Activated CD4-positive, alpha-beta T cell treated with anti-CD3 and anti-CD28 coated beads, Interleukin-2, Interleukin-4, amounts not matched to agents 100 ng/mL and 50 ng/mL, durations not matched to agents 16 hours and 8 hours (primary cell): Measurements from ENCODE around the gene DMD.

Source experiments
- DNase-seq: peaks from one replicate; pipeline ENCODE4 v3.0.0-alpha.2; 2020; ENCODE audit warnings: low spot score

The DMD gene

DNA sequence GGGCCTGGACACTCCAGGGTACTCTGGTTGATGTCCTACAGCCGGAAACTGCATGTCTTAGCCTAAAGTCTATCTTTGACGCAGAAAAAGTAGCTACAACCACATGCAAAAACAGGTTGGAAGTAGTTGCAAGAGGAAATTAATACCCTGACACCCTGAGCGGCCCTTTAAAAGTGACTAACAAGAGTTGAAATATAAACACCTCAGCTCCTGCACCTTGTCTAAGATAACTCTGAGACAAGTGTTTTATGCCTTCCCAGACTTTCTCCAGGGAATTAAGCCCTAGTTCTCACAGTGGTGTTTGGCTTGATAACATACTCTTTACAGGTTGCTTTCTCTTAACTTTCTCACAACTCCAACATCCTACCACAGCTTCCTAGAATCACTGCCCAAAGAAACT lies 943.1 kb downstream of the DMD start:
- no peak for DNase-seq

DNA sequence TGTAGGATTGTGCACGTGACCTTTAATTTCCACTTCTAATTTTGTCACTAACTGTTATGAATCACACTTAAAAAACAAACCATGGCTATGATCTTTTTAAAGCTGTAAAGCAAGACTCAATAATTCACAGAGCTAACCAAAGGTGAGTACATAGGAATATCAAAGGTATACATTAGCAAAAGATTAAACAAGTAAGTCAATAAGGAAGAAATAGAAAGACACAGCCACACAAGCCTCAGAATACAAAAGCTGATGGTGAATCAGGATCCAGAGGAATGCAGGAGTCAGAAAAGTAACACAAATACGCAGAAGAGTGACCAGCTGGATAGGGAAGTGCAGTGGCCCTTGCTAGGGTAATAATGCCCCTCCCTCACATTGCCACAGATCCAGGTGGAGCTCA lies 943.6 kb downstream of the DMD start:
- no peak for DNase-seq

DNA sequence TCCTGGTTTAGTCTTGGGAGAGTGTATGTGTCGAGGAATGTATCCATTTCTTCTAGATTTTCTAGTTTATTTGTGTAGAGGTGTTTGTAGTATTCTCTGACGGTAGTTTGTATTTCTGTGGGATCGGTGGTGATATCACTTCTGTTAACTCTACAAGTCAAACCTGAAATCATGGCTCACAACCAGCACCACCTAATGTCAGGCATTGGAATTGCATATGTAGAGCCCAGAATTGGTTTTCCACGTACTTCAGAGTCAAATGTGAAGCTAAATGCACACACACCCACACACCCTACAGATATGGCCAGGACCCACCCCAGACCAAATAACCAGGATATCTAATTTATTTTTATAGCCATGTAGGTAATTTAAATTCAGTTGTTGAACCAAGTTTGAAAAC lies 964.7 kb downstream of the DMD start:
- peak; percentile 14 for DNase-seq

DNA sequence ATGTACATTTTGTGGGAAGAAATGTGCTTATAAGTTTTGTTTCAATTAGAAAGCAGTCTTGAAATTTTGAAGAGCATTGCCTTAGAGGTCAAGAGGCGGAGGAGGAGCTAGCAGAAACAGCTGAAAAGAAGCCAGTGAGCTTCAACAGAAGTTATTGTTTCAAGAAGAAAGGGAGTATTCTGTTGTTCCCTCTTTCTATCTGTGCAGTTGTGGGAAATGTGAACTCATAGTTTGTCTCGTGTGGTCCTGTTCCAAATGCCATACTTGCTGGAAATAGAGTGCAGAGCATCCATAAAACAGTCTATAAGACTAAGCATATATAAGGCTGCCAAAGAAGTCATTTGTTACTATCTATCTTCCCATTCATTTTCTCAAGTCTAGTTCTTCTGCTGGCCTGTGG lies 1015.7 kb downstream of the DMD start:
- DNase-seq = no peak

DNA sequence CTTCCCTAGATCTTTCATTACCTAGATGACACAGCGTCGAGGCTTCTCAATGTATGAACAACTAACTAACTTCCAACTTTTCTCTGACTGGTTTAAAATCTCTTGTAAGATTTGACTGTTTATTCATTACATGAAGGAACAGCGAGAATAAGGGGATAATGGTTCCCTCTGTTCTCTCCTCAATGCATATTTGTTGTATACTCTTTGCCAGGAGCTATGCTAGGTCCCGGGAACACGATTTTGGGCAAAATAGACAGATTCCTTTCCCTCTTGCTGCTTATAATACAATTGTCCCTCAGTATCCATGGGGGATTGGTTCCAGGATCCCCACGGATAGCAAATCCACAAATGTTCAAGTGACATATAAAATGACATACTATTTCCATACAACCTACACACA lies 1020.0 kb downstream of the DMD start:
- DNase-seq = no peak

DNA sequence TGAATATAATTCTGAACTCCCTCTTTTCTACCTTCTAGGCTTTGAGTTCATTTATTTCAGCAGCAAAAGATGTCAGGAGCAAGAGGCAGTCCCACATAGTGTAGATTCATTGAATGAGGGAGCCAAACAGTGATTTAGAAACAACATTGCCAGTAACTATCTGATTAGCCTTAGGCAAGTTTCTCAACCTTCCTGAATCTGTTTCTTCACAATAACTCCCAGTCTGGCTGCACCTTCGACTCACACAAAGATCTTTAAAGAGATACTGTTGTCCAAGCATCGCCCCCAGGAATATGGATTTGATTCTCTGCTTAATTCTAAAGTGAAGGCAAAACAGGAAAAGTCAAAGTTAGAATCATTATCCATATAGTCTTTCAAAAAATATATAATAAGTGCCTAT lies 1026.2 kb downstream of the DMD start:
- no peak for DNase-seq

DNA sequence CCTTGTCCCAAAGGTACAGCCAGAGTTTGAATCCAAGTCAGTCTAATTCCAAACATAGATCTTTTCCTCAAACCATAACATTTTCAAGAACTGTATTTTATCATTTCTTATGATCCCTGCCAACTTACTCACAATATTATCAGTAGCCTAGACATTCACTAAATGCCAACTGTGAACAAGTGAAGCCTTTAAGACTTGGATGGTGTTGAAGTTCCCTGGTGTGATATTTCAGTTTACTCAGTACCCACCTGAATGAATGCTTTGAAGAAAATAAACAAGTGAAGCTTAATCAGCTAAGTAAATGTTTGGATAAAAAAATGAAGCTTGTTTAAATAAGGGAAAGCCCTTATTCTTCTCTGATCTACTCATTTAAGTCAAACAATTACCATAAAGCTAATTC lies 1028.3 kb downstream of the DMD start:
- no peak for DNase-seq

DNA sequence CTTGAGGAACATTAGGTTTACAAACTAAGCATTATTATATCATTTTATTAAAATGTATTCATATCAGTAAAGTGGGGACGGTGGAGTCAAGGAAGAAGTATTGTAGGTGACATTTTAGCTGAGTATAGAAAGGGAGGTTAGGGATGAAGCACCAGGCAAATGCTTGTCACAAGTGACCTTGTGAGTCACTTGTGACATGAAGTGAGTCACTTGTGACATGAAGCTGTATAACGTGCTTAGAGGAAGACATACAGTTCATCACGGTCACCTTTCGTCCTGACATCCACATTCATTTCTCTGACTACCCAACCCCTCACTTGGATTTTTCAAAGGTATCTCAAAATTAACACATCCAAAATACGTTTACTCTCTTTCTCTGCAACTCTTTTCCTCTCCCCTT lies 1034.8 kb downstream of the DMD start:
- no peak for DNase-seq

DNA sequence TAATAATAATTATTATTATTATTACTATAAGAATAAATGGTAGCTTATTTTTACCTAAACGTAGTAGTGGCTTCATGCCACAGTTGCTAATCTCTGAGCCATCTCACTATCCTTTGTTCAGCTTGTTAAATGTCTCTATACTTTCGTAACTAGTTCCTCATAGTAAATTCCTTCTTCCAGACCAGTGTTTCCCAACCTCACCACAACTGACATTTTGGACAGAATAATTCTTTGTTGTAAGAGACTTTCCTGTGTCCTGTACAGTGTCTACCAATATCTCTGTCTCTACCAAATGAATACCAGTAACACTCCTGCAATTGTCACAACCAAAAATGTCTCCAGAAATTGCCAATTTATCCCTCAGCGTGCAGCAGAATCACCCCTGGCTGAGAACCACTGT lies 1040.9 kb downstream of the DMD start:
- no peak for DNase-seq

DNA sequence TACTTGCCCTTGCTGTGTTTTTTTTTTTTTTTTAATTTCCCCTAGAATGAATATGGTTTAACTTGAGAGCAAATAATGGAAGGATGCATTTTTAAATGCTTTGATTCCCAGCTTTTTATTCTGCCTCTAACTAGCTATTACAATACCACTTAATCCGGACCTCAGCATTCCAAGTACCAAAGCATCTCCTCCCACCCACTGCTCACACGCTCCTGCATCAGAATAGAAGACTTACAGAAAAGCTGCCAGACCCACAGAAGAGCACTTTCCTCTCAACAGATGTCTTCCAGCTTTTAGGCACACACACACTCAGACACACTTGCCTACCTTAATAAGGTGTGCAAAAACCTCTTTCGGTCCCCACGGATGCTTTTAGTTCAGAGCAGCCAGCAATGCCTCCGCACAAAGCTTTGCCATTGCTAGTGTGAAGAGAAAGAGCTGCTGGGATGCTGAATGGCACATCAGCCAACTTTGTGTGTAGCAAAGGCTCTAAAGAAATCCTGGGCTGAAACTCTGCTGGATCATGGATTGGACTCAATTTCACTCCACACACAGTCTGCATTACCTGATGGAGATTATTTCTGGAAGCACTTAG lies 1056.2 kb downstream of the DMD start:
- DNase-seq = no peak

DNA sequence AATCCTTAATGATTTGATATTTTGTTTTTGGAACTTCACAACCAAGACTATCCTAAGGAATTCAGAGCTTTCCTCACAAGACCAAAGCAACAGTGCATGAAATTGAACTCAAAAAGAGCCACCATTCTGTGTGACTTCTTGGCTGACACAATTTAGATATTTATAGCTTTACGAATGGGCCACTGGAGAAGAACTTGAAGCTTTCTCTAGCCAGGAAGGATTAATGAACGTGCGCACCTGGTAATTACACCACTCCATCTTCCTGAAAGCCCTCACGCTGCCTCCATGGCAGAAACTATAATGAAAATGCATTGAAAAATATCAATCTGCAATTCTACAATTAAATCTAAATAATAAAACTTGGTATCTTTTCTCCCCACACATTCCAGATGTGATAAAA lies 1057.8 kb downstream of the DMD start:
- no peak for DNase-seq

DNA sequence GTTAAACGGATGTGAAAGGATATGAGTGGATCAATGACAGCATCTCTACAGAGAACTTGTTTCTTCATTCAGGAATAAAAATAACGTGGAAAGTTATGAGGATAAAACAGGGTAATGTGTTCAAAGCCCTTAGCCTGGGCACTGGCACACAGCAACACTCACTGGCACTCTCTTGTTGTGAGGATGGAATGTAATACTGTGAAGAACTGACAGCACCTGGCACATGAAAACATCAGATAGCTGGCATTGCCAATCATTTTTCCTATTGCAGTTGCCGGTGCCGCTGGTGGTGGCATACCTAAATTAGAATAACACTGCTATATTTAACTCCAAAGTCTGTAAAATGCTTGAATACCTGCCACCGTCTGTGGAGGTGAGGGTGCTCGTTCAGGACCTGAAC lies 1061.2 kb downstream of the DMD start:
- DNase-seq = no peak

DNA sequence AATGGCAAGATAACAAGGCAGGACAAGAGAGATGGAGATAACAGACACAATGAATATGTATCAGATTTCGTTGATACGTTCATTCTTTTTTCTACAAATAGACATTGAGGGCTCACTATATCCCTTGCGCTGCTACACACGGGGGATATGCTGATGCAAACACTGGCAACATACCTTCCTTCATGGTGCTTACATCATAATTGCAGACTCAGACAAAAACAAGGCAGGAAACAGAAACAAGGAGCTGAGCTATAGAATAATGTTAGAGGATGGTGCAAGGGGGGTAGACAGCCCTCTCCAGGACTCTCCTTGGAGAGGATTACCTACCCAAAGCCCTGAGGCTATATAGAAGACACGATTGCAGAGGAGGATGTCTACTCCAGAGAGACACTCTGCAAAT lies 1069.5 kb downstream of the DMD start:
- no peak for DNase-seq

DNA sequence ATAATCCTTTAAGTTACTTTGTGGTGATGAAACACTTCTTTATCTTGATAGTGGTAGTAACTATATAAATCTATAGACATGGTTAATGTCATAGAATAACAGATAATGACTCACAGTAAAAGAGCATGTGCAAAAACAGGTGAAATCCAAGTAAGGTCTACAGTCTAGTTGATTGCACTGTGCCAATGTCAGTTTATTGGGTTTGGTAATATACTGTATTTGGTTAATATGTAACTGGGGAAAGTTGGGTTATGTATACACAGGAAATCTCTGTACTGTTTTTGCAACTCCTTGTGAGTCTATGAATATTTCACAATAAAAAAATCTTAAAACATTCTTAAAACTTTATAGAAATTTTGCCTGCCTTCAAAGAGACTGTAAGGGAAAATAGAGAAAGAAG lies 1071.9 kb downstream of the DMD start:
- DNase-seq = no peak

DNA sequence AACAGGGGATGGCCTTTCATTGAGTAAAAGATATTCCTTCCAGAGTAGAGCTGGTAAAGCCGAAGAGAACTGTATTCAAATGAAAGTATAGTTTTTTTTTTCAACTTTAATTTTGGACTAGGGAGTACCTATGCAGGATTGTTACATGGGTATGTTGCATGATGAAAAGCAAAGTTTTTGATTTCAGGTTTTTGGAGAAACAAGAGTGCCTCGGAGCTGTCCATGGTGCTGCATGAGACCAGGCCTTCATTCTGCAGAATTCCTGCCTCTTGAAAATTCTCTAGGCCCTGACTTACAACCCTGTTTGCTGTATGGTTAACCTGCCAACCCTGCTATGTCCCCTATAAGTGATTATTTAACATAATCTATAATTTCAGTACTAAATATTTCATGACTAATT lies 1073.8 kb downstream of the DMD start:
- no peak for DNase-seq

DNA sequence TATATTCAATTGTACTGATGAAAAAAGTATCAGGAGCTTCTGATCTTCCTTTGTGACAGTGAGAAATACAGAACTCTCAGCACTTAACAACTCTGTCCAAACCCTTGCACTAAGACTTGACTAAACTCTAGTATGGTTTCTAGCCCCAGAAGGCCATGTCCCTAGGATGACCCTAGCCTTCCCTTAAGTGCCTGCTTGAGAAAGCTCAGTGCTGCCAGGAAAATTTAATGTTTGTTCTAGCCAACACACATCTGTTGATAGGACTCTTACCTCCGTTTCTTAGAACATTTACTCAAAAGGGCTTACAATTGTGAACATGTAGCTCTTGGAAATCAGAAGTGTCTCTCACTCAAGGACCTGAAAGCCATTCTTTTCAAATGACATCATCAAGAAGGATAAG lies 1084.4 kb downstream of the DMD start:
- DNase-seq = no peak

DNA sequence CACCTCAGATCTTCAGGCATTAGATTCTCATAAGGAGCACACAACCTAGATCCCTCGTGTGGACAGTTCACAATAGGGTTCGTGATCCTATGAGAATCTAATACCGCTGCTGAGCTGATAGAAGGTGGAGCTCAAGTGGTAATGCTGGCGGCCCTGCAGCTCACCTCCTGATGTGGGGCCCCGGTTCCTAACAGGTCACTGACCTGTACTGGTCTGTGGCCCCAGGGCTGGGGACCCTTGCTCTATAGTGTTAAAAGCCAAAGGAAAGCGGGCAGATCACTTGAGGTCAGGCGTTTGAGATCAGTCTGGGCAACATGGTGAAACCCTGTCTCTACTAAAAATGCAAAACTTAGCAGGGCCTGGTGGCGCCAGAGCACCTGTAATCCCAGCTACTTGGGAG lies 1092.5 kb downstream of the DMD start:
- no peak for DNase-seq

DNA sequence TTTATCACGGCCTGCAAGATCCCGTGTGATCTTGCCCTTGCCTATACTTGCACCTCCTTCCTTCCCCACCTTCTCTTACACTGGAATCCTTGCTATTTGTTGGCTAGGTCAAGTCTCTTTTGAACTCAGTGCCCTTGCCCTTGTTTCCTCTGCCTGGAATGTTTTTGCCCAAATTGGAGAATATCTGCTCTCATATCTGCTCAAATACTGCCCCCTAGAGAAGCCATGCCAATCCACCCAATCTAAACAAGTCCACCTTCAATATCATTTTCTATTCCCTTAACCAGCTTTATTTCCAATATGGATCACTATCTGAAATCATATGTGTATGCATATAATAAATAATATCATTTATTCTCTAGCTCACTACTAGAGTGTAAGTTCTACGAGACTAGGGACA lies 1095.3 kb downstream of the DMD start:
- no peak for DNase-seq

DNA sequence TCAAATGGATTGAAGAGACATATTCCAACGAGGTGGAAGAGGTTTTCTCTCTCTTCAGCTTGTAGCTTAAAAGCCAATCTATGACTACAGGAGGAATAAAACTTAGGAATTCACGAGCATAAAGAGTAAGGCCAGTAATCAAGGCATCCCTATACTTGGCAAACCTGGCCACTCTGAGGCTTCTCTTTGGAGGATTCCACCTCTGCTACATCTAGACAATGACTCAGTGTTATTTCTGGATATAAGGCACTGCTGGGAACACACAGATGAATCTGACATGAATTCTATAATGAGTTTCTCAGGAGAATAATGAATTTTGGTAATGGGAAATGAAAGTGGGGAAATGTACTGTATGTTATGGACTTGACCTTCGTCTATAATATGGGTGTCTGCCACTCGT lies 1123.7 kb downstream of the DMD start:
- no peak for DNase-seq

DNA sequence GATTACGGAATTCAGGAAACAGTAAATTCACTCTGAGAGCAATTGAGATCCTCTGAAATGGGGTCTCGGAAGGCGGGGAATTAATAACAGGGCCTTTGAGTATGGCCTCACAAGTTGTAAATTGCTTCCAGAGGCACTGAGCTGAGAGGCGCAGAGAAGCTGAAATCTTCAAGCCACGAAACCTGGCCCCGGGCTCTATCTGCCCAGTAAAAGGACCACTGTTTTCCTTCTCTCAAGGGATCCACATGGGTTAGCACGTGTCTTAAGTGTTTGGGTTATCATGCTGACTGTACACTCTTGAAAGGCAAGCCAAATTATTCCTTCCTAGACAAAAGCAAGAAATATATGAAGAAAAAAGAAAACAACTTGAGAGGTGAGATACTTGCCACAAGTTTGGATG lies 1126.6 kb downstream of the DMD start:
- DNase-seq = no peak

DNA sequence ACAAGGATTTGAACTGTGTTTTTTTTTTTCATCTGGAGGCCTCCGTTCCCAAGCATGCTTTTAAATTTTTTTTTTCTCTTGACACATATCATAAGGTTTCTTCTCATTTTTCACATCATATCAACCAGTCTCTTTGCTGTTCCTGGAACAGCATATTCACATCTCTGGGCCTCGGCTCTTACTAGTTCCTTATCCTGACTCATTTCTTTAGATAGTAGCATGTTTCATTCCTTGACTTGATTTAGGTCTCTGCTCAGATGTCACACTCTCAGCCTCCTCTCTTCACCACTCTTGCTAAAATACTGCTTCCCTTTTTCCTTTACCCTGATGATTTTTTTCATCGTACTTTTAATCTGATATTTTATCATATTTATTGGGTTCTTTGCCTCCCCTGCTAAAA lies 1163.1 kb downstream of the DMD start:
- no peak for DNase-seq

DNA sequence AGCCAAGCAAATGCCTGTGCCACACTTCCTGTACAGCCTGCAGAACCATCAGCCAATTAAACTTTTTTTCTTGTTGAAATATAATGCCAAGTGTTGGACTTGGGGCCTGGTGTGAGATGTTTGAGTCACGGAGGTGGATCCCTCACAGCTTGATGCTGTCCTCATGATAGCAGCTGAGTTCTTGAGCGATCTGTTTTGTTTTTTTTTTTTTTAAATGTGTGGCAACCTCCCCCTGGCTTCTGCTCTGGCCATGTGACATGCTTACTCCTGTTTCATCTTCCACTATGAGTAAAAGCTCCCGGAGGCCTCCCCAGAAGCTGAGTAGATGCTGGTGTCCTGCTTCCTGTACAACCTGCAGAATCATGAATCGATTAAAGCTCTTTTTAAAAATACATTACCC lies 1166.2 kb downstream of the DMD start:
- no peak for DNase-seq

DNA sequence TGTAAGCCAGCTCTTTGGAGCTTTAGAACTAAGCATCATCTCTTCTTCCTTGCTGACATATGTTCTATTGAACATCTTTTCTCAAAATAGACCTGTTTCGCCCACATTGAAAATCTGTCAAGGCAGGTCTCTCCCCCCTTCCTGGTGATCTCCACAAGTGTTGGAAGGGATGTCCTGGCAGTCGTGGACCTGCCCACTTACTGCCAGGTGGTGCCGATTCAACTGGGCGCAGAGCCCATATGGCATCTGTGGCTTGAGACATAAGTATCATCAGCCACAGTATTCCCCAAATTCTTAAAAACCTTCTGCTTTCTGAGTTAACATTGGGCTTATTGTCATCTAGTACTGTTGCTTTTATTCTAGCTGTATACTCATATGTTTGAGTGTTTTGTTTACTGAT lies 1170.2 kb downstream of the DMD start:
- DNase-seq = no peak

DNA sequence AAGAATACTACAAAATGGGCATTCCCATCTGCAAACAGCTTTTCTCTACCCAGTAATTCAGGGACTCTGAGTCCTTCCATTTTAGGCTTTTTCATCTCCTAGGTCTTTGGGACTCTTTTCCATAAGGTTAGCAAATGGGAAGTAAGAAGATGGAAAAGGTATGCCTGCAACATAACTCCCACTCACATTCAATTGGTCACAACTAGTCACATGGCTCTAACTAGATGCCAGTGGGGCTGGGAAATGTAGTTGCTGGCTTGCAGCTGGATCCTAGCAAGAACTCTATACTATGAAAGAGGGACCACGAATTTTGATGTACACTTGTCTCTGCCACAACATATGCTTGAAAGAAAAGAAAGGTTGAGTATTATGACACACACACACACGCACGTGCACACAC lies 1184.6 kb downstream of the DMD start:
- no peak for DNase-seq

DNA sequence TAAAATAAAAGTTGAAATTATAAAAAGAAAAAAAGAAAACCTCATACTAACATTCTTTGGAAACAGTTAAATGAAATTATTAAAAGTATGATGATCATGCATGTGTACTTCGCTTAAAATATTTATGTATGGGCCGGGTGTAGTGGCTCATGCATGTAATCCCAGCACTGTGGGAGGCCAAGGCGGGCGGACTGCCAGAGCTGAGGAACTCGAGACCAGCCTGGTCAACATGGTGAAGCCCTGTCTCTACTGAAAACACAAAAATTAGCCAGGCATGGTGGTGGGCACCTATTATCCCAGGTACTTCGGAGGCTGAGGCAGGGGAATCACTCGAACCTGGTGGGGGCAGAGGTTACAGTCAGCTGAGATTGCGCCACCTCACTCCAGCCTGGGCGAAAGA lies 1187.3 kb downstream of the DMD start:
- DNase-seq = no peak
